ENCODE results near the gene RASA3.

RASA3 gene

GRCh38 chr13:114013952-114014629, 118.3 kb downstream of the RASA3 start:
- DNase-seq = no peak

GRCh38 chr13:114013336-114013735, 119.1 kb downstream of the RASA3 start:
- no peak for DNase-seq

GRCh38 chr13:114012921-114013320, 119.5 kb downstream of the RASA3 start:
- DNase-seq = no peak

- no peak for DNase-seq
These were observed 120.3 kb downstream of the RASA3 start for GRCh38 chr13:114012141-114012540.

- DNase-seq = no peak
These were observed 121.2 kb downstream of the RASA3 start for GRCh38 chr13:114011226-114011625.

- DNase-seq = no peak
These were observed 121.9 kb downstream of the RASA3 start for GRCh38 chr13:114010401-114011101.

- no peak for DNase-seq
These were observed 122.6 kb downstream of the RASA3 start for GRCh38 chr13:114009590-114010400.

GRCh38 chr13:114008964-114009589, 123.3 kb downstream of the RASA3 start:
- DNase-seq = no peak

- no peak for DNase-seq
These were observed 124.9 kb downstream of the RASA3 start for GRCh38 chr13:114007566-114007965.

GRCh38 chr13:114005206-114005724, 127.2 kb downstream of the RASA3 start:
- no peak for DNase-seq

GRCh38 chr13:114004420-114005205, 127.8 kb downstream of the RASA3 start:
- DNase-seq = no peak

GRCh38 chr13:114002771-114003321, 129.6 kb downstream of the RASA3 start:
- DNase-seq = no peak

GRCh38 chr13:114002009-114002544, 130.3 kb downstream of the RASA3 start:
- no peak for DNase-seq

- no peak for DNase-seq
These were observed 131.0 kb downstream of the RASA3 start for GRCh38 chr13:114001331-114002008.

GRCh38 chr13:114000151-114001040, 132.0 kb downstream of the RASA3 start:
- no peak for DNase-seq

GRCh38 chr13:113999618-113999910, 132.9 kb downstream of the RASA3 start:
- DNase-seq = no peak

- DNase-seq = no peak
These were observed 133.4 kb downstream of the RASA3 start for GRCh38 chr13:113998781-113999617.

GRCh38 chr13:113997845-113998751, 134.3 kb downstream of the RASA3 start:
- no peak for DNase-seq

Data from NCI-H446 treated with DMSO at 0.1 percent for 48 hours (cell line).